Mesendoderm (in vitro differentiated cells): ENCODE results near the gene GOLGA8T.
"Not testable (repeated sequence)": the region's sequence is repeated elsewhere in the genome, so short reads cannot be mapped to it uniquely, and the experiment has no call there.

Source experiments
- DNase-seq: peaks from one replicate; pipeline ENCODE4 v3.0.0; 2013
- H2AK5ac ChIP-seq: 2 replicates; pipeline ENCODE4 v1.6.1; 2013; ENCODE audit warnings: low read length, inconsistent platforms
- H2BK120ac ChIP-seq: 2 replicates; pipeline ENCODE4 v1.6.1; 2013; ENCODE audit warnings: low read depth, mild to moderate bottlenecking, low read length, moderate library complexity, mixed read lengths
- H2BK15ac ChIP-seq: replicated peaks from 2 replicates; pipeline ENCODE4 v1.6.1; 2013; ENCODE audit warnings: low read depth, mild to moderate bottlenecking, moderate library complexity
- H2BK5ac ChIP-seq: 2 replicates; pipeline ENCODE4 v1.6.1; 2013; ENCODE audit warnings: low read length, inconsistent platforms
- H3K18ac ChIP-seq: 2 replicates; pipeline ENCODE4 v1.6.1; 2013; ENCODE audit warnings: mild to moderate bottlenecking, low read length, mixed read lengths
- H3K23ac ChIP-seq: one replicate; pipeline ENCODE4 v1.6.1; 2013; ENCODE audit warnings: low read length
- H3K27ac ChIP-seq: 2 replicates; pipeline ENCODE4 v1.5.1; 2013; ENCODE audit warnings: low read depth, mild to moderate bottlenecking, inconsistent platforms, low read length, moderate library complexity
- H3K27me3 ChIP-seq: 2 replicates; pipeline ENCODE4 v1.6.1; 2013; ENCODE audit warnings: low read length, control low read depth, mild to moderate bottlenecking, inconsistent platforms; ENCODE audit not compliant: insufficient read depth, poor library complexity
- H3K36me3 ChIP-seq: 2 replicates; pipeline ENCODE4 v1.6.1; 2013; ENCODE audit warnings: low read length, inconsistent platforms; ENCODE audit not compliant: control insufficient read depth, insufficient read depth
- H3K4ac ChIP-seq: one replicate; pipeline ENCODE4 v1.6.1; 2013; ENCODE audit warnings: low read depth, mild to moderate bottlenecking, low read length, moderate library complexity
- H3K4me1 ChIP-seq: 2 replicates; pipeline ENCODE4 v1.6.1; 2013; ENCODE audit warnings: low read depth, low read length, inconsistent platforms; ENCODE audit not compliant: control insufficient read depth
- H3K4me2 ChIP-seq: 2 replicates; pipeline ENCODE4 v1.6.1; 2013; ENCODE audit warnings: low read length
- H3K4me3 ChIP-seq: 2 replicates; pipeline ENCODE4 v1.5.1; 2013; ENCODE audit warnings: mild to moderate bottlenecking, low read length
- H3K56ac ChIP-seq: one replicate; pipeline ENCODE4 v1.6.1; 2013; ENCODE audit warnings: low read length
- H3K79me1 ChIP-seq: 2 replicates; pipeline ENCODE4 v1.6.1; 2013; ENCODE audit warnings: low read length, inconsistent platforms
- H3K79me2 ChIP-seq: 2 replicates; pipeline ENCODE4 v1.6.1; 2013; ENCODE audit warnings: mild to moderate bottlenecking, low read length; ENCODE audit not compliant: control insufficient read depth, insufficient read depth
- H3K9ac ChIP-seq: 2 replicates; pipeline ENCODE4 v1.6.1; 2013; ENCODE audit warnings: low read length, inconsistent platforms
- H4K5ac ChIP-seq: one replicate; pipeline ENCODE4 v1.6.1; 2013; ENCODE audit warnings: low read length
- H4K8ac ChIP-seq: one replicate; pipeline ENCODE4 v1.6.1; 2013; ENCODE audit warnings: low read depth, mild to moderate bottlenecking, control low read depth, low read length, moderate library complexity
- WGBS: extraction: QIAGEN DNeasy Blood & Tissue Kit; methylation state at CpG from one replicate; pipeline ENCODE4 v1.1.7; 2013; ENCODE audit warnings: low lambda C conversion rate, missing lambda C conversion rate; ENCODE audit not compliant: insufficient coverage; ENCODE audit errors: extremely low coverage; 5-methylcytosine and 5-hydroxymethylcytosine counted together

GOLGA8T gene

DNA sequence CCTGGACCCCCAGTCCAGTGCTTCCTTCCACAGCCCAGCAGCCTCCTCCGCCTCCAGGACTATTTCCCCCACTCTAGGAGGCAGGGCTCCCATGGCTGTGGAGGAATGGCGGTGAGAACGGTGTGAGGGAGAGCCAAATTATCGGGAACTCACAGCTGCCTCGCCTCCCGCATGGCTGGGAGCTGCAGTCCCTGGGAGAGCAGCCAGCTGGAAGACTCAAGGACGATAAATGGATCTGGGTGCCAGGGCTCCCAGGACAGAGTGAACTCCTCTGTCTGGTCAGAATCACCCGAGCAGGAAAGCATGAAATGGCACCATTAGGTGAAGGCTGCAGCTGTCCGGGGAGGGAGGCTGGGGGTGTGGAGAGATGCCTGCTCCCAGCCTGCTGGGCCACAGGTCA, 32.6 kb downstream of the GOLGA8T start:
- H3K79me2 ChIP-seq, H2BK15ac ChIP-seq, H2AK5ac ChIP-seq, H3K4me3 ChIP-seq, H3K36me3 ChIP-seq, DNase-seq, H3K56ac ChIP-seq, H3K9ac ChIP-seq, H4K8ac ChIP-seq, H3K4ac ChIP-seq, H3K4me2 ChIP-seq, H3K23ac ChIP-seq, H3K18ac ChIP-seq, H2BK5ac ChIP-seq, H4K5ac ChIP-seq, H3K79me1 ChIP-seq, H3K4me1 ChIP-seq, H2BK120ac ChIP-seq, H3K27ac ChIP-seq, H3K27me3 ChIP-seq: not testable (repeated sequence)
- WGBS = no CpG with 5 or more reads among the region's 9 CpGs

DNA sequence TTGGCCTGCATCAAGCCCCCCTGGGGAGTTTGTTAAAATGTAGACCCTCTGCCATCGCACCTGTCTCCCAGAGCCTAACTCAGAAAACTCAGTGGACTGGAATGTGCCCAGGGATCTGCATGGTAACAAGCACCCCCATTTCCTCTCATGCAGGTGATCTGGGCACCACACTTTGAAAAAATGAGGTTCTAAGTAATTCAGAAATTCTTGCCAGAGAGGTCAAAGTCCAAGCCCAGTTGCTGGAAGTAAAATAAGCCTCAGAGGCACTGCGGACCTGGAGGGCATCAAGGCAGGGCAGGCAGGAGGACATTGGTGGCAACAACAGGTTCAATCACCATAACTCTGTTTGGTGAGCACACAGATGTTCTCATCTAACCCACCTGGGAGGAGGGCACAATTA, 33.0 kb downstream of the GOLGA8T start:
- not testable (repeated sequence) for H2BK5ac ChIP-seq, H3K56ac ChIP-seq, H3K4me1 ChIP-seq, H3K18ac ChIP-seq, H3K9ac ChIP-seq, H2AK5ac ChIP-seq, H3K79me2 ChIP-seq, H2BK120ac ChIP-seq, H3K79me1 ChIP-seq, H3K4me2 ChIP-seq, H3K4ac ChIP-seq, H3K36me3 ChIP-seq, H4K8ac ChIP-seq, H2BK15ac ChIP-seq, H3K23ac ChIP-seq, H3K27me3 ChIP-seq, H3K27ac ChIP-seq, H4K5ac ChIP-seq, H3K4me3 ChIP-seq, DNase-seq
- no CpG with 5 or more reads among the region's 2 CpGs for WGBS

DNA sequence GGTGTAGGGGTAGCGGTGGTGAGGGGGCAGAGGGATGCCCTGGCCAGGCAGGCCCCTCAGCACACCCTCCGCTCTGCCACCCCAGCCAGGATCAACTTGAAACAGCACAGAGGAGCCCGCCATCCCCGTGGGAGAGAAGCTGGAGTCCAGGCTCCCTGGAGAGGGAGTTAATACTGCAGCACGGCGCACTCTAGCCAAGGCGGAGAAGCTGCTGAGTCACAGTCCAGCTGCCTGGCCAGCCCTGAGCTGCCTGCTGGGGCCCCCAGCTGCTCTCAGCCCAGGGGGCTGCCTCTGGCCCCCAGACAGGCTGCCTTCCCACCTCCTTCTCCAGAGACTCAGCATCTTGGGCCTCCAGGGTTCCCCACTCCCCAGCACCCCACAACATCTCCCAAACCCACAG, 36.6 kb downstream of the GOLGA8T start:
- not testable (repeated sequence) for DNase-seq, H3K36me3 ChIP-seq, H2BK120ac ChIP-seq, H3K27me3 ChIP-seq, H4K8ac ChIP-seq, H3K4me1 ChIP-seq, H3K79me1 ChIP-seq, H3K4me2 ChIP-seq, H3K23ac ChIP-seq, H3K4ac ChIP-seq, H2AK5ac ChIP-seq, H3K9ac ChIP-seq, H3K18ac ChIP-seq, H3K79me2 ChIP-seq, H3K4me3 ChIP-seq, H2BK5ac ChIP-seq, H2BK15ac ChIP-seq, H4K5ac ChIP-seq, H3K27ac ChIP-seq, H3K56ac ChIP-seq
- WGBS = no CpG with 5 or more reads among the region's 7 CpGs

DNA sequence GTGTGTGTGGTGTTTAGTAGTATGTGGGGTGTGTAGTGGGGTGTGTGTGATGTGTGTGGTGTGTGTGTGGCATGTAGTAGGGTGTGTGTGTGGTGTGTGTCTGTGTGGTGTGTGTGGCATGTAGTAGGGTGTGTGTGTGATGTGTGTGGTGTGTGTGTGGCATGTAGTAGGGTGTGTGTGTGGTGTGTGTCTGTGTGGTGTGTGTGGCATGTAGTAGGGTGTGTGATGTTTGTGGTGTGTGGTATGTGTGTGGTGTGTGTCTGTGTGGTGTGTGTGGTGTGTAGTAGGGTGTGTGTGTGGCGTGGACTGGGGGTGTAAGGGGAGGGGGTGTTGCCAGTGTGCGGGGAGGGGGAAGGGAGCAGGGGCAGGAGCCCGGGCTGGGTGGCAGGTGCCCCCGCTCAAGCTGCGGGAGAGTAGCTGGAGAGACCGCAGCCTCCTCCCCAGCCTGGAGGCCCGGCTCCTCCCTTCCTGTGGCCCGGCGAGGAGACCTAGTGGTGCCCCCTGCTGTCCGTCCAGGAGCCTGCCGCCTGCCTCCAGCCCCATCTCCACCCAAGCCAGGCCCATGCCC, 38.3 kb downstream of the GOLGA8T start:
- H2BK5ac ChIP-seq, H3K4ac ChIP-seq, H3K4me3 ChIP-seq, H3K4me2 ChIP-seq, H3K27ac ChIP-seq, H3K56ac ChIP-seq, H3K9ac ChIP-seq, H3K27me3 ChIP-seq, H4K5ac ChIP-seq, H3K79me1 ChIP-seq, H2BK120ac ChIP-seq, H3K18ac ChIP-seq, H3K4me1 ChIP-seq, H3K79me2 ChIP-seq, H2AK5ac ChIP-seq, H3K23ac ChIP-seq, H2BK15ac ChIP-seq, H4K8ac ChIP-seq, H3K36me3 ChIP-seq: not testable (repeated sequence)
- WGBS = 100% methylated on average over 1 of the region's 11 CpGs
- peak; percentile 47 for DNase-seq

DNA sequence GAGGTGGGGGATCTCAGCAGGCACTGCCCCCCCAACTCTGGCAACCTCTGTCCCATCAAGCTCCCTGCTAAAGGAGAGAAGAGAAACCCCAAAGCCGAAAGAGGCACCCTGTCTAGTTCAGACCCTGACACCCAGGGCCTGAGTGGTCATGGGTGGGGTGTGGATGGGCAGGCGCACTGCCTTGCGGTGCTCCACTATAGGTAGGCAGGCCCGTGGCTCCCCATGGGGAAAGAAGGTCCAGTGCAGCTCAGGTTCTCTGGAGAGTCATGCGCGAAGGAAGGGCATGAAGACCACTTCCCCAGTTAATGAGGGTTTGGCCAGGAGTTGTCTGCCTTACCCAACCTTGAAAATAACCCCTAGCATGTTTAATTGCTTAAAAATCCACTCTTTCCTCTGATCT, 40.4 kb downstream of the GOLGA8T start:
- not testable (repeated sequence) for H3K56ac ChIP-seq, H3K27me3 ChIP-seq, H3K4me3 ChIP-seq, H2BK5ac ChIP-seq, H3K27ac ChIP-seq, H4K5ac ChIP-seq, H2BK120ac ChIP-seq, H3K9ac ChIP-seq, H3K79me2 ChIP-seq, H3K36me3 ChIP-seq, H3K23ac ChIP-seq, H2AK5ac ChIP-seq, H3K4me1 ChIP-seq, H3K4ac ChIP-seq, H4K8ac ChIP-seq, H2BK15ac ChIP-seq, H3K79me1 ChIP-seq, DNase-seq, H3K18ac ChIP-seq, H3K4me2 ChIP-seq
- WGBS = no CpG with 5 or more reads among the region's 6 CpGs

DNA sequence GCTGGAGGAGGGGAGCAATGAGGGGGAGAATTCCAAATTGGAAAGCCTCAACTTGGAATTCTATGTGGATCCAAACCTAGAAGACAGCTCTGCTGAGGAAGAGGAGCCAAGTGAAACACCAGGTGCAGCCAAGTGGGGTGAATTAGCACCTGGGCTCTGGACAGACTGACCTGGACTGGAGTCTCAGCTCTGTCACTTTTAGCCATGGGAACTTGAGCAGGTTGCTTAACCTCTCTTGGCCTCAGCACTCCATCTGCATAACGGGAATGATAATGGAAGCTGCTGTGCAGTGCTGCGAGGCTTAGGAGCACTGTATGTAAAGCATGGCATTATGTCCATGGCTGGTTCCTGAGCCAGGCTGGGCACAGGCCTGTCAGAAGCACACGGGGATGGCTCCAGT, 41.8 kb downstream of the GOLGA8T start:
- H3K4me3 ChIP-seq, H3K9ac ChIP-seq, H4K8ac ChIP-seq, DNase-seq, H3K18ac ChIP-seq, H2BK5ac ChIP-seq, H2BK120ac ChIP-seq, H3K4me1 ChIP-seq, H2BK15ac ChIP-seq, H3K79me2 ChIP-seq, H3K79me1 ChIP-seq, H3K27me3 ChIP-seq, H2AK5ac ChIP-seq, H3K23ac ChIP-seq, H3K4me2 ChIP-seq, H3K36me3 ChIP-seq, H3K56ac ChIP-seq, H3K4ac ChIP-seq, H4K5ac ChIP-seq, H3K27ac ChIP-seq: not testable (repeated sequence)
- WGBS = no CpG with 5 or more reads among the region's 3 CpGs
